ENCODE data around the gene FEM1C. TPM values are rescaled to one million over a fixed set of nuclear protein-coding genes. Genes with fewer than 3 reads are reported as not detected.

Gene FEM1C, protein sequence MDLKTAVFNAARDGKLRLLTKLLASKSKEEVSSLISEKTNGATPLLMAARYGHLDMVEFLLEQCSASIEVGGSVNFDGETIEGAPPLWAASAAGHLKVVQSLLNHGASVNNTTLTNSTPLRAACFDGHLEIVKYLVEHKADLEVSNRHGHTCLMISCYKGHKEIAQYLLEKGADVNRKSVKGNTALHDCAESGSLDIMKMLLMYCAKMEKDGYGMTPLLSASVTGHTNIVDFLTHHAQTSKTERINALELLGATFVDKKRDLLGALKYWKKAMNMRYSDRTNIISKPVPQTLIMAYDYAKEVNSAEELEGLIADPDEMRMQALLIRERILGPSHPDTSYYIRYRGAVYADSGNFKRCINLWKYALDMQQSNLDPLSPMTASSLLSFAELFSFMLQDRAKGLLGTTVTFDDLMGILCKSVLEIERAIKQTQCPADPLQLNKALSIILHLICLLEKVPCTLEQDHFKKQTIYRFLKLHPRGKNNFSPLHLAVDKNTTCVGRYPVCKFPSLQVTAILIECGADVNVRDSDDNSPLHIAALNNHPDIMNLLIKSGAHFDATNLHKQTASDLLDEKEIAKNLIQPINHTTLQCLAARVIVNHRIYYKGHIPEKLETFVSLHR
- total RNA-seq: 10 to 100 TPM; 13.9 to 15.5 TPM

DNA sequence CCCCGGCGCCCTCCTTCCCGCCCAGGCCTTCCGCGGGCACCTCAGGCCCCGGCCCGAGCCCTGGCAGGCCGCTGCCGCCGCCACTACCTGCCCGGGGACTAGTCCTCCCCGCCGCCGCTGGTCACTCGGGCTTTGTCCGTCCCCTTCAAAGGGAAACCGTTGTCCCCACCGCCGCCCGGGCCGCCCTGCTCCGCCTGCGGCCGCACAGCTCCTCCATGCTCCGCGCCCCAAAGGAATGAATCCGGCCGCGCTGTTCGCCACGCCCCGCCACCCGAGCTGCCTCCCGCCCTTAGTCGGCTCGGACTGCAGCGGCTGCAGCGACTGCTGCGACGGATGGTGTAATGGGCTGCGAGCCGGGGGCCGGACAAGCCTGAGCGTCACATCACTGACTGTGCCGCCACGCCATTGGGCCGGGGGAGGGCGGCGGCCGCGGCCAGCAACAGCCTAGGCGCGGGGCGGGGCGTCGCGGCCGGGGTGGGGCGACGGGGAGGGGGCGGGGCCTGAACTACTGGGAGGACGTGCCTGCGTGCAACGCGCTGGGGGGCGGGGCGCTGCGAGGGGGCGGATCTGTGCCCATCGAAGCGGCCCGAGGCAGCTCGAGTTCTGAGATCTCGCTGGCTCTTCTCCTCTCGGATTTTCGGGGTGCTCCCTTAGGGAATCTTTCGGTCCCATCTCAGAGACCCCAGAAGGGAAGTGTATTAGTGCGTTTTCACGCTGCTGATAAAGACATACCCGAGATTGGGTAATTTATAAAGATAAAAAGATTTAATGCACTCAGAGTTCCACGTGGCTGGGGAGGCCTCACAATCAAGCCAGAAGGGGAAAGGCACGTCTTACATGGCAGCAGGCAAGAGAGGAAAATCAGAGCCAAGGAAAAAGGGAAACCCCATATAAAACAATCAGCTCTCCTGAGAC is at the start of gene FEM1C:
FEM1C (minus strand) TSS at position 340 of the 915 bp plus-strand sequence. CDS start 1,282 bp downstream, outside the sequence.
- H3K27me3 Mint-ChIP-seq: no peaks in the 10 kb centered on the region
- H3K9me3 Mint-ChIP-seq: peaks cover 7% of the 10 kb centered on the region
- DNase-seq: peak; percentile 96
- peaks cover 46% of the 10 kb centered on the region for H3K4me1 Mint-ChIP-seq
- CTCF ChIA-PET: interaction anchor here (1.0 to 1.4 kb wide), 4 partner anchors 11 to 28 kb away, joined by 3 to 6 read pairs (median 4); no protein-coding TSS in a partner anchor
- H3K27ac Mint-ChIP-seq: peak within 1 kb of the TSS; percentile 100
- peak within 1 kb of the TSS; percentile 99 for H3K4me3 Mint-ChIP-seq
- POLR2A ChIA-PET: no interaction called here
- peaks cover 46% of the 10 kb centered on the region for H3K36me3 Mint-ChIP-seq (ENCODE audit: low read depth)

DNA sequence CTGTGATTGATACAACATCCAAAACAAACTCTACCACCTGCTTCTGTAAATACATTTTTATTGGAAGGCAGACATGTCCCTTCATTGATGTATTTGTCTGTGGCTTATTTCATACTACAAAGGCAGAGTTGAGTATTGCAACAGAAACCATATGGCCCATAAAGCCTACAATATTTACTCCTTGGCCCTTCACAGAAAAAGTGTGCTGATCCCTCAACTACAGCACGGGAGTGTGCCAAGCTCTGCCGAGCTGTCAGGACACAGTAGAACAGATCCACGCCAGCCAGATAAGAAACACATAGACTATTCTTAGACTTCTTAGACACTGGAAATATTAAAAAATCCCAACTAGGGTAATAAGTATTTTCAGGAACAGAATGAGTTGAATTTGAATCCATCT is 44.5 kb upstream of the FEM1C start:
- ChIA-PET CTCF (interaction anchor here (0.6 kb wide), 1 partner anchor 15 kb away, joined by 3 read pairs; no protein-coding TSS in a partner anchor), POLR2A (no interaction called here)
- no peak overlapping the region for H3K4me3 Mint-ChIP-seq
- H3K27me3 Mint-ChIP-seq: peaks cover 4% of the 10 kb centered on the region
- no peaks in the 10 kb centered on the region for H3K4me1 Mint-ChIP-seq
- DNase-seq: no peak
- no peaks in the 10 kb centered on the region for H3K36me3 Mint-ChIP-seq (ENCODE audit: low read depth)
- no peak overlapping the region for H3K27ac Mint-ChIP-seq
- no peaks in the 10 kb centered on the region for H3K9me3 Mint-ChIP-seq

DNA sequence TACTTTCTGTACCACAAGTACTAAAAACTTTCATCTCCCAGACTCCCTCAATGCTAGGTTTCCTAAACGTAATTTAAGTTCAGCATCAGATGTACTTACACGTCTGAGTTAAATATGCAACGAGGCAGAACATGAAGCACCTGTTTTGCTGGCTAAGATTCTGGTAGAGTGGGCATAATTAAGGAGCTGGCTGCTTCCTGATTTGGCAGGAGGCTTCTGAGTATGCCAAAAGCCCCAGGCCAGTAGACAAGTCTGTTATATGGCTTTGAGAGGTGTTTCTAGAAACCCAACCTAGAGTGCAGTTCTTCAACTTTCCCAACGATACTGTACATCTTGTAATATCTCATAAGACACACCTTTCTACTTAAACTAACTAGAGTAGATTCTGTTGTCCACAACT is 44.1 kb upstream of the FEM1C start:
- Mint-ChIP-seq H3K36me3 (ENCODE audit: low read depth) (no peaks in the 10 kb centered on the region), H3K4me1 (no peaks in the 10 kb centered on the region), H3K27ac (no peak overlapping the region), H3K9me3 (no peaks in the 10 kb centered on the region), H3K27me3 (peaks cover 4% of the 10 kb centered on the region), H3K4me3 (no peak overlapping the region)
- POLR2A ChIA-PET: no interaction called here
- CTCF ChIA-PET: interaction anchor here (0.6 kb wide), 1 partner anchor 14 kb away, joined by 3 read pairs; the partner anchor contains the start of gene TICAM2
- DNase-seq: no peak

DNA sequence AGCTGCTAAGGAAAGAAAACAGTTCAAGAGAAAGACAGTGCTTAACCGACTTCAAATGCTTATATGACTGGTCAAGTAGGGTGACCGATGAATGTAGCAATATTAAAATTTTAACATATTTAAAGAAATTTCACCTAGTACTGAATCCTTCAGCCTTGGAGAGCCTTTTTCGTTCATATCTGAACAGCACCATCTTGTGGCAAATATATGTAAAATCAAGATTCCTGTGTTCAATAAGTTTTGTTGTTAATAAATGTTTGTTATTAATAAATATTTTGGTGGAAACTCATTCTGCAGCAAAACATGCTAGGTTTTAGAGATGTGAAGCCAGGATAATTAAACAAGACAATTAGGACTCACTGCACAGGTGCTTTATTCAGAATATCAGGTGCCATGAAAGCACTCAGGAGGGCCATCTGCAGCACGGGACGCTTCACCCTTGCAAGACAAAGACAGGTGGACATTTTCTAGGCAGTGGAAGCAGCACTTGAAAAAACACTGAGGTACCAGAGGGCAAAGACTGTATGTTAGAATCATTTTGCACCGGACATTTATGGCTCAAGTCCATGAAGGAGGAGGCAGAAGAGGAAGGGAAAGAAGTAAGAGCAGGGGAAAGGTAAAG is 42.1 kb upstream of the FEM1C start:
- Mint-ChIP-seq H3K9me3 (no peaks in the 10 kb centered on the region), H3K4me3 (no peak overlapping the region), H3K4me1 (no peaks in the 10 kb centered on the region), H3K27me3 (peaks cover 3% of the 10 kb centered on the region), H3K27ac (no peak overlapping the region), H3K36me3 (ENCODE audit: low read depth) (no peaks in the 10 kb centered on the region)
- DNase-seq: no peak
- CTCF ChIA-PET: no interaction called here
- POLR2A ChIA-PET: no interaction called here

DNA sequence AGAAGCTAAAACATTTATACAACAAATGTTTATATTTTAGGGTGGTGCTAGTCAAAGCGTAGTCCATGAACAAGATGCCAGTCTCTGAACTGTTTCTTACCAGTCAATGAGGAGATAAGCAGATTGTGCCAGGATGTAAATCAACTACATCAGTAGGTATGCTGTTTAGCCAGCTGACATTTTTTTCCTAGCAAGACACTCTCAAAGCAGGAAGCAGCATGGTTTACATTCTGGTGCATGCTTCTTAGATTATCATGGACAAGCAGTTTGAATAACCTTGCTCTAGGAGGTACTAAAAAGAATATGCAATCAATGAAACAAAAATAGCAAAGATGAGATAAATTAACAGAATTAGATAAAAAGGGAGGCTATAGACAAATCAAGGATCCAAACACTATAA is 40.7 kb upstream of the FEM1C start:
- H3K27me3 Mint-ChIP-seq: no peaks in the 10 kb centered on the region
- H3K4me1 Mint-ChIP-seq: no peaks in the 10 kb centered on the region
- CTCF ChIA-PET: no interaction called here
- H3K27ac Mint-ChIP-seq: no peak overlapping the region
- DNase-seq: no peak
- H3K36me3 Mint-ChIP-seq (ENCODE audit: low read depth): no peaks in the 10 kb centered on the region
- H3K4me3 Mint-ChIP-seq: no peak overlapping the region
- no peaks in the 10 kb centered on the region for H3K9me3 Mint-ChIP-seq
- POLR2A ChIA-PET: no interaction called here

DNA sequence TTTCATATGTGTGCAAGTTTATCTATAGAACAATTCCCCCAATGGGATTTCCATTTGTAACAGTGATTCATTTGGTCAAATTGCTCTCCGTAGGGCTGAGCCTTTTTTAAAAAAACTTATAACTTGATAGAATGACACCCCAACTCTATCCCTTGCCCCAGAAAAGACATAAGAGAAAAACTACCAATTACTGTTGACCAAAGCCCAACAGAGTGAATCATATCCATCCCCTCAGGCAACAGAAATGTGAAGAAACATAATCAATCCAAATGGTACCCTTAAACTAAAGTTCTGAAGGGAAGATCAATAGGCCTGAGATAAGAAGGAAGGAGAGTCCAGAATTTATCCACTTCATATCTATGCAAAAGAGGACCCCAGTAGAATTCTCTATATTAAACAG is 39.9 kb upstream of the FEM1C start:
- Mint-ChIP-seq H3K4me1 (no peaks in the 10 kb centered on the region), H3K36me3 (ENCODE audit: low read depth) (no peaks in the 10 kb centered on the region), H3K9me3 (no peaks in the 10 kb centered on the region), H3K4me3 (no peak overlapping the region), H3K27ac (no peak overlapping the region), H3K27me3 (no peaks in the 10 kb centered on the region)
- ChIA-PET CTCF (no interaction called here), POLR2A (no interaction called here)
- DNase-seq: no peak

DNA sequence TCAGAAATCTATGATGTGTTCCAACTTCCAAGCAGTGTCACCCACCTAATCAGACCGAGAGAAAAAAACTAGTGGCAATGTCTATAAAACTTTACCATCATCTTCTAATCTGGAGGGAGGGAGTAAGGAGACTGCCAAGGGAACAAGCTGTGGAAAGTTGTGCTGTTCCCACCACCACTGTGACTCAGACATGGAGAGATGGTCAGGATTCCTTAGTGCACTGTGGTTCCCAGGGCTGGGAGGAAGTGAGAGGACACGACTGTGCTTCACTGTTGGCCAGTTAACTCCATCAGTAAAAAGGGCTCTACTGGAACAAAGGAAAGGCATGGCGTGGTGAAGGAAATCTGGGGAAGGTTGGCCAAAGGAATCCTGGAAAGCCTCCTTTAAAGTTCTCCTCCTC is 38.9 kb upstream of the FEM1C start:
- H3K27me3 Mint-ChIP-seq: no peaks in the 10 kb centered on the region
- H3K4me3 Mint-ChIP-seq: no peak overlapping the region
- CTCF ChIA-PET: interaction anchor here (1.3 kb wide), 1 partner anchor 47 kb away, joined by 4 read pairs; no protein-coding TSS in a partner anchor
- no peaks in the 10 kb centered on the region for H3K4me1 Mint-ChIP-seq
- H3K9me3 Mint-ChIP-seq: no peaks in the 10 kb centered on the region
- no peak for DNase-seq
- POLR2A ChIA-PET: no interaction called here
- no peaks in the 10 kb centered on the region for H3K36me3 Mint-ChIP-seq (ENCODE audit: low read depth)
- H3K27ac Mint-ChIP-seq: no peak overlapping the region

DNA sequence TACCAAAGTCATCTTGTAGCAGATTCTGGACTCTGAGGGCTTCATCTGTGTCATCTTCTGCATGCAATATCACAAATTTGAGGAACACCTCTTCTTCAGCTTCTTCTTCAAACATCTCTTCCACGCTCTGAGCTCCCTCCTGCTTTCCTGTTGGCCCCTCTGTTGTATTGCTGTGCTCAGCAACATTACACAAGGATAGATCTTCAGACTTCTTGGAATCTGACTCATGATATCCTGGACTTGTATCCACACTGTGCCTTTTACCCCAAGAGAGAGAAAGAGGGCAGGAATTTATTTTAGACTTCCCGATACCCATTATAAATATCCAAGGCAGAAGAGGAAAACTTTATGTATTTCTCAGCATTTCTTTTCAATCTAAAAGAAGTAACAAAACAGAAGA is 36.4 kb upstream of the FEM1C start:
- POLR2A ChIA-PET: no interaction called here
- no peak for DNase-seq
- CTCF ChIA-PET: interaction anchor here (2.8 kb wide), 1 partner anchor 21 kb away, joined by 6 read pairs; the partner anchor contains the start of gene TICAM2
- Mint-ChIP-seq H3K36me3 (ENCODE audit: low read depth) (no peaks in the 10 kb centered on the region), H3K4me3 (no peak overlapping the region), H3K27ac (no peak overlapping the region), H3K4me1 (no peaks in the 10 kb centered on the region), H3K9me3 (no peaks in the 10 kb centered on the region), H3K27me3 (no peaks in the 10 kb centered on the region)

DNA sequence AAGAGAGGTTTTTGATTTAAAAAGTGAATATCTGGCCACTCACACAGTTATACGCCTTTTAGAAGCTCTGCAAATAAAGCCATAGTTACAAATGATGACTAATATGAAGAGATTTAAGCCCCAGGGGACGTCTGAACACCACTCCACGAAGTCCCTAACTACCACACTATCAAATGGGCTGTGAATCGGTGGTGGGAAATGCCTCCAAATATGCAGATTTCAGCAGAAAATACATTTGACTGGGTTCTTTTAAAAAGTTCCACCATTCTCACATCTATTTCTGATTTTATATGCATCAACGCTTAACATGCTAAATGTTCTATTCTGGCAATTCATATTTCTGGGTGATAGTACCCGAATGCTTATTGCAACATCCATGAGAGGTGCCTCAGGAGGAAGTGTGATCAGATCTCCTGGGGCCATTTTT is 35.2 kb upstream of the FEM1C start:
- no peaks in the 10 kb centered on the region for H3K36me3 Mint-ChIP-seq (ENCODE audit: low read depth)
- H3K27ac Mint-ChIP-seq: no peak overlapping the region
- no peak overlapping the region for H3K4me3 Mint-ChIP-seq
- H3K27me3 Mint-ChIP-seq: no peaks in the 10 kb centered on the region
- no peaks in the 10 kb centered on the region for H3K4me1 Mint-ChIP-seq
- DNase-seq: no peak
- POLR2A ChIA-PET: no interaction called here
- CTCF ChIA-PET: no interaction called here
- no peaks in the 10 kb centered on the region for H3K9me3 Mint-ChIP-seq

DNA sequence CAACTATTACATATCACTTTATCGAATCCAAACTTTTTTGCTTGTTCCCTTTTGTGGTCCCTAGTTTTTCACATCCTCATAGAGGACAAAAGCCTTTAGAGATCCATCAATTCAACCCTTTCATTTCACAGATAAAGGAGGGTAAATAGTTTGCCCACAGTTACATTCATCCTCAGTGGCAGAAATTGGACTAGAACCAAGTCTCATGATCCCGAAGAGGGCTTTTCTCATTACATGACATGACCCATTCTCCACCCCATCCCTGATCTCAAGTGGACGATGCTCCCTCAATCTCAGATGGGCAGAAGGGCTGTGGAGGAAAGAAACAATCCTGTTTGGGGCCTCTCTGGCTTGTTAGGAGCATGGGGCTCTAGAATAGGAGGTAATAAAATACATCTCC is 34.6 kb upstream of the FEM1C start:
- Mint-ChIP-seq H3K4me1 (peaks cover 3% of the 10 kb centered on the region), H3K9me3 (no peaks in the 10 kb centered on the region), H3K4me3 (no peak overlapping the region), H3K36me3 (ENCODE audit: low read depth) (no peaks in the 10 kb centered on the region), H3K27ac (no peak overlapping the region), H3K27me3 (no peaks in the 10 kb centered on the region)
- DNase-seq: no peak
- ChIA-PET CTCF (no interaction called here), POLR2A (no interaction called here)

DNA sequence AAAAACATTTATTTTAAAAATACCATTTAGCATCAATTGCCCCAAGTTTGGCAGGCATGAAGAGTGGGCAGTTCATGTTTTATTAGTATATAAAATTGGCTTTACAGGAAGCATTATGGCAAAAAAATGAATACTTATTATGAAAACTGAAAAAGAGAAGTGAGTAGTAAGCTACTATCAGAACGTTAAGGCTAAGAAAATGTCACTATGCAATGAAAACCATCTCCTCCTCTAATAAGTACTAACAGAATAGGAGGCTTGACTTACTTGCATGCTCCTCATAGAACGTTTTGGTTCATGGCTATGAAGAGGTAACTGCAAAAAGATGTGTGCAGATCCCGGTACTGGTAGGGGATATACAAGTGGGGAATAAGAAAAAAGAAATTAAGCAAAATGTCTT is 34.1 kb upstream of the FEM1C start:
- H3K4me1 Mint-ChIP-seq: peaks cover 3% of the 10 kb centered on the region
- H3K27me3 Mint-ChIP-seq: no peaks in the 10 kb centered on the region
- H3K27ac Mint-ChIP-seq: no peak overlapping the region
- POLR2A ChIA-PET: no interaction called here
- H3K9me3 Mint-ChIP-seq: no peaks in the 10 kb centered on the region
- no peak for DNase-seq
- CTCF ChIA-PET: no interaction called here
- no peaks in the 10 kb centered on the region for H3K36me3 Mint-ChIP-seq (ENCODE audit: low read depth)
- H3K4me3 Mint-ChIP-seq: no peak overlapping the region

DNA sequence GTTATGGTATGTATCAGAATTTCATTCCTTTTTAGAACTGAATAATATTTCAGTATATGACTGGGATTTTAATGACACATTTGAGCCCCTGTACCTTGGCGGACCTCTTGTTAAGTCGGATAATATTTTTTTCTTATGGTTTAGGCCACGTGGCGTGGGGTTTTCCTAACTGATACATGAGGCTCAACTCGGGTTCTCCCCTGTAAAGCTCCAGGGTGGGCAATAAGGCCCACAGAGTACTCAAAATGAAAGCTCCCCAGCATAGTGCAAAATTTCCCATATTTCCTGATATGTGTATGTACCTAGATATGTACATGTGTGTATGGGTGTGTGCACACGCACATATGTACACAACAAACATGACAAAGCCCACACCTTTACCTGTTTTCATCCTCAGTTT is 33.2 kb upstream of the FEM1C start:
- peaks cover 3% of the 10 kb centered on the region for H3K4me1 Mint-ChIP-seq
- DNase-seq: no peak
- CTCF ChIA-PET: no interaction called here
- H3K9me3 Mint-ChIP-seq: no peaks in the 10 kb centered on the region
- H3K27me3 Mint-ChIP-seq: no peaks in the 10 kb centered on the region
- H3K4me3 Mint-ChIP-seq: no peak overlapping the region
- H3K27ac Mint-ChIP-seq: no peak overlapping the region
- POLR2A ChIA-PET: no interaction called here
- no peaks in the 10 kb centered on the region for H3K36me3 Mint-ChIP-seq (ENCODE audit: low read depth)

Data from activated CD4-positive, alpha-beta T cell treated with anti-CD3 and anti-CD28 coated beads, Interleukin-2, amount 10 ng/mL, durations not matched to agents 7 days and 5 days (primary cell).